ENCODE data around the gene CHST6. TPM values are rescaled to one million over a fixed set of nuclear protein-coding genes. Genes with fewer than 3 reads are reported as not detected.
"Not testable (repeated sequence)": the region's sequence is repeated elsewhere in the genome, so short reads cannot be mapped to it uniquely, and the experiment has no call there.

The CHST6 gene
- polyA plus RNA-seq, 3 donors, result 0.72 to 1.1 (median 0.78) TPM

- no peak for DNase-seq (ENCODE audit: low read depth in 3 of 3, low spot score in 2 of 3)
Measured at GRCh38 chr16:75477680-75478473, 17.4 kb downstream of the CHST6 start.

GRCh38 chr16:75476817-75477216 is 18.4 kb downstream of the CHST6 start:
- DNase-seq (ENCODE audit: low read depth in 3 of 3, low spot score in 2 of 3), result no peak

- no peak for DNase-seq (ENCODE audit: low read depth in 3 of 3, low spot score in 2 of 3)
Measured at GRCh38 chr16:75475420-75475847, 19.8 kb downstream of the CHST6 start.

- DNase-seq (ENCODE audit: low read depth in 3 of 3, low spot score in 2 of 3), result no peak
Measured at GRCh38 chr16:75472908-75473877, 22.0 kb downstream of the CHST6 start.

- DNase-seq (ENCODE audit: low read depth in 3 of 3, low spot score in 2 of 3), result no peak
Measured at GRCh38 chr16:75471723-75472633, 23.3 kb downstream of the CHST6 start.

GRCh38 chr16:75466760-75467159 is 28.5 kb downstream of the CHST6 start:
- no peak for DNase-seq (ENCODE audit: low read depth in 3 of 3, low spot score in 2 of 3)

- peak; percentile 96 to 98 (median 97) for DNase-seq (ENCODE audit: low read depth in 3 of 3, low spot score in 2 of 3)
Measured at GRCh38 chr16:75464122-75464918, 30.9 kb downstream of the CHST6 start, which contains the start of gene TMEM170A. TMEM170A (minus strand) TSS chr16:75464689; CDS start chr16:75464600, 89 bp downstream.

GRCh38 chr16:75463389-75464121 is 31.7 kb downstream of the CHST6 start:
- DNase-seq (ENCODE audit: low read depth in 3 of 3, low spot score in 2 of 3), result peak in 1 of 3 donors; percentile 35

GRCh38 chr16:75462806-75463205 is 32.4 kb downstream of the CHST6 start:
- no peak for DNase-seq (ENCODE audit: low read depth in 3 of 3, low spot score in 2 of 3)

GRCh38 chr16:75461575-75461974 is 33.7 kb downstream of the CHST6 start:
- no peak for DNase-seq (ENCODE audit: low read depth in 3 of 3, low spot score in 2 of 3)

GRCh38 chr16:75460446-75460845 is 34.8 kb downstream of the CHST6 start:
- DNase-seq (ENCODE audit: low read depth in 3 of 3, low spot score in 2 of 3), result no peak

- DNase-seq (ENCODE audit: low read depth in 3 of 3, low spot score in 2 of 3), result no peak
Measured at GRCh38 chr16:75459691-75460090, 35.5 kb downstream of the CHST6 start.

GRCh38 chr16:75458439-75458838 is 36.8 kb downstream of the CHST6 start:
- DNase-seq (ENCODE audit: low read depth in 3 of 3, low spot score in 2 of 3), result no peak

GRCh38 chr16:75458029-75458428 is 37.2 kb downstream of the CHST6 start:
- no peak for DNase-seq (ENCODE audit: low read depth in 3 of 3, low spot score in 2 of 3)

GRCh38 chr16:75457485-75458021 is 37.7 kb downstream of the CHST6 start:
- DNase-seq (ENCODE audit: low read depth in 3 of 3, low spot score in 2 of 3), result no peak

- no peak for DNase-seq (ENCODE audit: low read depth in 3 of 3, low spot score in 2 of 3)
Measured at GRCh38 chr16:75456971-75457370, 38.3 kb downstream of the CHST6 start.

- DNase-seq (ENCODE audit: low read depth in 3 of 3, low spot score in 2 of 3), result not testable (repeated sequence)
Measured at GRCh38 chr16:75456486-75456885, 38.8 kb downstream of the CHST6 start.

GRCh38 chr16:75455677-75456076 is 39.6 kb downstream of the CHST6 start:
- no peak for DNase-seq (ENCODE audit: low read depth in 3 of 3, low spot score in 2 of 3)

All from right renal cortex interstitium (tissue), 3 donors.